Pancreas (tissue), 10 donors: ENCODE measurements around the gene SGPL1. TPM values are rescaled to one million over a fixed set of nuclear protein-coding genes. Genes with fewer than 3 reads are reported as not detected.

Experiments used
- ATAC-seq, 4 donors: fragments of 200-7000 bp; cut with Tn5 transposase; one replicate each; pipeline versions ENCODE4 v1.8.0 to v1.9.1; 2020; ENCODE audit warnings: mild to moderate bottlenecking in 4 of 4, moderate library complexity in 4 of 4
- DNase-seq, 6 donors: peaks; one replicate each; pipeline ENCODE4 v3.0.0-alpha.2; 2020
- FAIRE-seq: peaks from 2 replicates; lab custom pipeline; 2012; peaks lifted over from hg19 to GRCh38; lab: Jason Lieb, UNC
- H3K27ac ChIP-seq, 4 donors: fragments of 200-600 bp; sonication (generic); 1 replicate in 3 of 4; 2 replicates in 1 of 4; pipeline versions ENCODE4 v1.5.0 to v1.8.0; 2020
- H3K27me3 ChIP-seq, 4 donors: fragments of 200-600 bp; one replicate each; pipeline ENCODE4 v1.8.0; 2021
- H3K36me3 ChIP-seq, 3 donors: fragments of 200-600 bp; sonication (generic) in 1 of 3; one replicate each; pipeline versions ENCODE4 v1.5.0 to v1.8.0; 2020 to 2021
- H3K4me1 ChIP-seq, 3 donors: fragments of 200-600 bp; one replicate each; pipeline ENCODE4 v1.8.0; 2021
- H3K4me3 ChIP-seq, 4 donors: fragments of 200-600 bp; sonication (generic) in 2 of 4; one replicate each; pipeline versions ENCODE4 v1.5.0 to v1.8.0; 2020 to 2021
- H3K9me3 ChIP-seq, 4 donors: fragments of 200-600 bp; one replicate each; pipeline ENCODE4 v1.8.0; 2021
- CTCF ChIP-seq, 4 donors: fragments of 200-600 bp; sonication (generic) in 3 of 4; IDR thresholded peaks; one replicate each; pipeline versions ENCODE4 v1.5.0 to v1.8.0; 2021; ENCODE audit warnings: antibody characterized with exemption in 4 of 4
- WGBS, 2 donors: extraction: QIAGEN DNeasy Blood & Tissue Kit; methylation state at CpG; one replicate each; pipeline ENCODE4 v1.1.7; 2013; 5-methylcytosine and 5-hydroxymethylcytosine counted together
- intact Hi-C, 3 donors: fragments of 100-400 bp; cut with DNase I; formaldehyde crosslinking; loops; one replicate each; pipeline versions ENCODE4 v1.11.1 to v1.14.2; 2022
- polyA plus RNA-seq, 2 donors: library from polyadenylated mRNA; stranded (reverse); fragments of 200-250 nt; gene quantifications; one replicate each; pipeline ENCODE4 v1.2.3, GENCODE V29; 2013
- total RNA-seq, 6 donors: library from RNA; stranded (reverse); fragmentation: NEBNext Ultra II Directional in 4 of 6; extraction: Animal tissue kit (Norgen Biotek cat#: 25700) in 4 of 6; gene quantifications; one replicate each; pipeline versions ENCODE4 v1.2.1 to v1.2.4, GENCODE V29; 2021 to 2023
- donor health status: healthy with polysubstance abuse.
- donor health status: DM: no; HTN: no; CAD: no; lungs with moderate emphysema.
- donor health status: DM: no; HTN: no; CAD: no.
- donor health status: control.
- donor health status: control.
- donor health status: Bipolar disorder and iron deficiency.
- donor health status: DM: yes; HTN: yes; CAD: no.
- donor health status: DM: no; HTN: no; CAD: no.
- donor health status: DM: no; HTN: no; CAD: no.
- donor health status: DM: yes; HTN: yes; CAD: no.

Gene SGPL1
- total and polyA plus RNA-seq, 8 donors: 12.0 to 55.8 (median 30.1) TPM

- no peak for TF ChIP-seq CTCF (IDR thresholded peaks at IDR 0.05)
- intact Hi-C loops: loop anchor here in 1 of 3 donors (5.0 kb wide), 1 partner anchor 286 kb away; no protein-coding TSS in a partner anchor
- 61 to 79% methylated on average over 1 of the region's 1 CpG for WGBS, 2 donors
- Histone ChIP-seq H3K27me3 (no peaks in the 10 kb centered on the region), H3K9me3 (no peaks in the 10 kb centered on the region), H3K27ac (no peak overlapping the region), H3K4me3 (no peak overlapping the region), H3K4me1 (no peaks in the 10 kb centered on the region), H3K36me3 (no peaks in the 10 kb centered on the region)
- DNase-seq (no peak), ATAC-seq (no peak), FAIRE-seq (no peak)
Measured at GRCh38 chr10:70921285-70921684, 105.5 kb downstream of the SGPL1 start.

GRCh38 chr10:70923696-70924095 is 107.9 kb downstream of the SGPL1 start:
- H3K27ac ChIP-seq: no peak overlapping the region
- H3K4me1 ChIP-seq: no peaks in the 10 kb centered on the region
- FAIRE-seq: no peak
- no peak overlapping the region for H3K4me3 ChIP-seq
- H3K27me3 ChIP-seq: no peaks in the 10 kb centered on the region
- H3K36me3 ChIP-seq: no peaks in the 10 kb centered on the region
- peak in 1 of 6 donors; percentile 32 for DNase-seq
- intact Hi-C loops: loop anchor here in 1 of 3 donors (5.0 kb wide), 1 partner anchor 284 kb away; no protein-coding TSS in a partner anchor
- H3K9me3 ChIP-seq: no peaks in the 10 kb centered on the region
- whole genome bisulfite sequencing, 2 donors: 59 to 61% methylated on average over 8 of the region's 8 CpGs
- no peak for TF ChIP-seq CTCF (IDR thresholded peaks at IDR 0.05)
- no peak for ATAC-seq

- peak; percentile 70 to 95 (median 86) for ATAC-seq
Measured at GRCh38 chr10:70925377-70926225, 109.9 kb downstream of the SGPL1 start.

GRCh38 chr10:70926226-70927000 is 110.7 kb downstream of the SGPL1 start:
- WGBS, 2 donors: 67 to 74% methylated on average over 18 of the region's 18 CpGs
- FAIRE-seq: no peak
- no peaks in the 10 kb centered on the region for H3K27me3 ChIP-seq
- ATAC-seq: no peak
- H3K4me1 ChIP-seq: no peaks in the 10 kb centered on the region
- no peaks in the 10 kb centered on the region for H3K9me3 ChIP-seq
- H3K27ac ChIP-seq: no peak overlapping the region
- no peak overlapping the region for H3K4me3 ChIP-seq
- no peak for TF ChIP-seq CTCF (IDR thresholded peaks at IDR 0.05)
- intact Hi-C loops: loop anchor here in 2 of 3 donors (5.0 kb wide), 3 partner anchors 281 to 361 kb away; no protein-coding TSS in a partner anchor
- peak in 1 of 6 donors; percentile 44 for DNase-seq
- no peaks in the 10 kb centered on the region for H3K36me3 ChIP-seq

More at GRCh38 chr10:70925377-70926225, 109.9 kb downstream of the SGPL1 start:
- intact Hi-C loops: loop anchor here in 2 of 3 donors (5.0 kb wide), 3 partner anchors 282 to 362 kb away; no protein-coding TSS in a partner anchor
- Histone ChIP-seq H3K27ac (no peak overlapping the region), H3K4me1 (no peaks in the 10 kb centered on the region), H3K9me3 (no peaks in the 10 kb centered on the region), H3K4me3 (no peak overlapping the region), H3K36me3 (no peaks in the 10 kb centered on the region), H3K27me3 (no peaks in the 10 kb centered on the region)
- peak; percentile 89 to 93 (median 91) for TF ChIP-seq CTCF (IDR thresholded peaks at IDR 0.05)
- DNase-seq (peak in 4 of 6 donors; percentile 50 to 86 (median 62)), FAIRE-seq (no peak)
- 20 to 24% methylated on average over 22 of the region's 22 CpGs for WGBS, 2 donors
